Natural killer cell treated with Interleukin-12 subunit alpha and Interleukin-12 subunit beta and Interleukin-15 and Interleukin-18, amount 100 ng/mL, for 72 hours (primary cell): ENCODE results near the gene COL15A1. TPM values are rescaled to one million over a fixed set of nuclear protein-coding genes. Genes with fewer than 3 reads are reported as not detected.
A peak's percentile ranks its signal among the peaks of the same experiment; 100 is the strongest.

Source experiments
- ATAC-seq, 2 donors: fragments of 150-1000 bp; cut with Tn5 transposase in 1 of 2; sonication (Bioruptor Pico), chemical (Tn5 transposase) in 1 of 2; 2 replicates each; pipeline ENCODE4 v1.10.0; 2021
- DNase-seq: peaks from one replicate; pipeline ENCODE4 v3.0.0; 2022; ENCODE audit warnings: low spot score
- H3K27ac Mint-ChIP-seq, 2 donors: 1 replicate in 1 of 2; 2 replicates in 1 of 2; pipeline ENCODE4 v1.8.0; 2022; ENCODE audit warnings: mixed read lengths in 2 of 2, mild to moderate bottlenecking in 1 of 2, moderate library complexity in 1 of 2
- H3K27me3 Mint-ChIP-seq, 2 donors: 1 replicate in 1 of 2; 2 replicates in 1 of 2; pipeline ENCODE4 v1.8.0; 2022; ENCODE audit warnings: mixed read lengths in 2 of 2
- H3K36me3 Mint-ChIP-seq: one replicate; pipeline ENCODE4 v1.8.0; 2022; ENCODE audit warnings: mixed read lengths
- H3K4me1 Mint-ChIP-seq, 2 donors: 1 replicate in 1 of 2; 2 replicates in 1 of 2; pipeline ENCODE4 v1.8.0; 2022; ENCODE audit warnings: low read depth in 2 of 2, mixed read lengths in 2 of 2, mild to moderate bottlenecking in 1 of 2
- H3K4me3 Mint-ChIP-seq: one replicate; pipeline ENCODE4 v1.8.0; 2022; ENCODE audit warnings: mixed read lengths
- H3K9me3 Mint-ChIP-seq: 2 replicates; pipeline ENCODE4 v1.8.0; 2022; ENCODE audit warnings: mixed read lengths
- total RNA-seq, 2 donors: library from RNA; stranded (reverse); gene quantifications; one replicate each; pipeline ENCODE4 v1.2.3, GENCODE V29; 2022

Gene COL15A1
- total RNA-seq, 2 donors from 2014 or later, result 0.14 to 0.47 TPM

GRCh38 chr9:99042620-99043019 lies 98.9 kb downstream of the COL15A1 start:
- Mint-ChIP-seq H3K27ac (no peak overlapping the region), H3K4me1 (peaks cover 62 to 72% of the 10 kb centered on the region in 2 donors), H3K27me3 (no peaks in the 10 kb centered on the region), H3K36me3 (no peaks in the 10 kb centered on the region), H3K9me3 (peaks cover 7% of the 10 kb centered on the region), H3K4me3 (no peak overlapping the region)
- DNase-seq, result no peak
- ATAC-seq, result no peak

- H3K36me3 Mint-ChIP-seq, result no peaks in the 10 kb centered on the region
- no peak for DNase-seq
- no peaks in the 10 kb centered on the region for H3K27me3 Mint-ChIP-seq
- peak overlapping the region in 1 of 2 donors; percentile 12 for H3K27ac Mint-ChIP-seq
- H3K4me1 Mint-ChIP-seq, result peaks cover 68 to 80% of the 10 kb centered on the region in 2 donors
- H3K9me3 Mint-ChIP-seq, result peaks cover 7% of the 10 kb centered on the region
- ATAC-seq, result no peak
- no peak overlapping the region for H3K4me3 Mint-ChIP-seq
Observed at GRCh38 chr9:99044827-99045226, 101.1 kb downstream of the COL15A1 start.

GRCh38 chr9:99046068-99046467 lies 102.4 kb downstream of the COL15A1 start:
- Mint-ChIP-seq H3K4me3 (no peak overlapping the region), H3K9me3 (peaks cover 7% of the 10 kb centered on the region), H3K27ac (peak overlapping the region in 1 of 2 donors; percentile 68), H3K4me1 (peaks cover 62 to 75% of the 10 kb centered on the region in 2 donors), H3K36me3 (no peaks in the 10 kb centered on the region), H3K27me3 (no peaks in the 10 kb centered on the region)
- ATAC-seq, result no peak
- DNase-seq, result no peak

- peaks cover 58 to 71% of the 10 kb centered on the region in 2 donors for H3K4me1 Mint-ChIP-seq
- peak overlapping the region in 1 of 2 donors; percentile 68 for H3K27ac Mint-ChIP-seq
- no peaks in the 10 kb centered on the region for H3K27me3 Mint-ChIP-seq
Observed at GRCh38 chr9:99046542-99047071, 102.9 kb downstream of the COL15A1 start.

GRCh38 chr9:99049228-99049627 lies 105.5 kb downstream of the COL15A1 start:
- Mint-ChIP-seq H3K27me3 (no peaks in the 10 kb centered on the region), H3K36me3 (no peaks in the 10 kb centered on the region), H3K9me3 (peaks cover 4% of the 10 kb centered on the region), H3K27ac (peak overlapping the region in 1 of 2 donors; percentile 57), H3K4me1 (peaks cover 66 to 77% of the 10 kb centered on the region in 2 donors), H3K4me3 (no peak overlapping the region)
- DNase-seq (no peak), ATAC-seq (no peak)

More at GRCh38 chr9:99046542-99047071, 102.9 kb downstream of the COL15A1 start:
- Mint-ChIP-seq H3K9me3 (peaks cover 7% of the 10 kb centered on the region), H3K36me3 (no peaks in the 10 kb centered on the region), H3K4me3 (no peak overlapping the region)
- DNase-seq (no peak), ATAC-seq (no peak)

- Mint-ChIP-seq H3K4me3 (no peak overlapping the region), H3K27me3 (no peaks in the 10 kb centered on the region), H3K9me3 (no peaks in the 10 kb centered on the region), H3K4me1 (peaks cover 62 to 77% of the 10 kb centered on the region in 2 donors), H3K36me3 (no peaks in the 10 kb centered on the region), H3K27ac (peak overlapping the region in 1 of 2 donors; percentile 57)
- no peak for ATAC-seq
- no peak for DNase-seq
Observed at GRCh38 chr9:99049641-99050040, 105.9 kb downstream of the COL15A1 start.

GRCh38 chr9:99050292-99050911 lies 106.7 kb downstream of the COL15A1 start:
- H3K4me3 Mint-ChIP-seq, result no peak overlapping the region
- H3K36me3 Mint-ChIP-seq, result peaks cover 1% of the 10 kb centered on the region
- H3K27ac Mint-ChIP-seq, result peak overlapping the region in 1 of 2 donors; percentile 57
- H3K4me1 Mint-ChIP-seq, result peaks cover 59 to 74% of the 10 kb centered on the region in 2 donors
- DNase-seq (no peak), ATAC-seq (no peak)
- H3K9me3 Mint-ChIP-seq, result no peaks in the 10 kb centered on the region
- H3K27me3 Mint-ChIP-seq, result no peaks in the 10 kb centered on the region

- no peak overlapping the region for H3K27ac Mint-ChIP-seq
- H3K4me3 Mint-ChIP-seq, result no peak overlapping the region
- ATAC-seq (no peak), DNase-seq (no peak)
- no peaks in the 10 kb centered on the region for H3K9me3 Mint-ChIP-seq
- peaks cover 60 to 74% of the 10 kb centered on the region in 2 donors for H3K4me1 Mint-ChIP-seq
- no peaks in the 10 kb centered on the region for H3K27me3 Mint-ChIP-seq
- H3K36me3 Mint-ChIP-seq, result peaks cover 5% of the 10 kb centered on the region
Observed at GRCh38 chr9:99050924-99051323, 107.2 kb downstream of the COL15A1 start.

GRCh38 chr9:99051406-99051805 lies 107.7 kb downstream of the COL15A1 start:
- H3K4me1 Mint-ChIP-seq, result peaks cover 61 to 71% of the 10 kb centered on the region in 2 donors
- peaks cover under 1% of the 10 kb centered on the region for H3K9me3 Mint-ChIP-seq
- ATAC-seq, result no peak
- H3K27me3 Mint-ChIP-seq, result no peaks in the 10 kb centered on the region
- no peak overlapping the region for H3K4me3 Mint-ChIP-seq
- DNase-seq, result no peak
- no peak overlapping the region for H3K27ac Mint-ChIP-seq
- H3K36me3 Mint-ChIP-seq, result peaks cover 5% of the 10 kb centered on the region

- Mint-ChIP-seq H3K4me1 (peaks cover 61 to 71% of the 10 kb centered on the region in 2 donors), H3K27me3 (no peaks in the 10 kb centered on the region), H3K9me3 (peaks cover 4% of the 10 kb centered on the region), H3K27ac (no peak overlapping the region), H3K4me3 (no peak overlapping the region), H3K36me3 (peaks cover 5% of the 10 kb centered on the region)
- ATAC-seq, result no peak
- DNase-seq, result no peak
Observed at GRCh38 chr9:99051851-99052250, 108.1 kb downstream of the COL15A1 start.

GRCh38 chr9:99052815-99053715 lies 109.4 kb downstream of the COL15A1 start:
- Mint-ChIP-seq H3K9me3 (peaks cover 4% of the 10 kb centered on the region), H3K27me3 (no peaks in the 10 kb centered on the region), H3K36me3 (peaks cover 5% of the 10 kb centered on the region), H3K4me3 (peak overlapping the region; percentile 34), H3K27ac (peak overlapping the region; percentile 16 to 84), H3K4me1 (peaks cover 72 to 75% of the 10 kb centered on the region in 2 donors)
- ATAC-seq (no peak), DNase-seq (no peak)

- Mint-ChIP-seq H3K4me3 (no peak overlapping the region), H3K27ac (peak overlapping the region; percentile 16 to 84), H3K36me3 (peaks cover 5% of the 10 kb centered on the region), H3K9me3 (peaks cover 4% of the 10 kb centered on the region), H3K27me3 (no peaks in the 10 kb centered on the region), H3K4me1 (peaks cover 77 to 80% of the 10 kb centered on the region in 2 donors)
- DNase-seq, result no peak
- no peak for ATAC-seq
Observed at GRCh38 chr9:99054581-99054980, 110.9 kb downstream of the COL15A1 start.

- H3K27me3 Mint-ChIP-seq, result no peaks in the 10 kb centered on the region
- H3K4me3 Mint-ChIP-seq, result peak overlapping the region; percentile 11
- peaks cover 4% of the 10 kb centered on the region for H3K9me3 Mint-ChIP-seq
- ATAC-seq (no peak), DNase-seq (no peak)
- peaks cover 5% of the 10 kb centered on the region for H3K36me3 Mint-ChIP-seq
- peak overlapping the region in 1 of 2 donors; percentile 9 for H3K27ac Mint-ChIP-seq
- H3K4me1 Mint-ChIP-seq, result peaks cover 73 to 76% of the 10 kb centered on the region in 2 donors
Observed at GRCh38 chr9:99055384-99055783, 111.7 kb downstream of the COL15A1 start.

- peak overlapping the region; percentile 93 to 95 for H3K27ac Mint-ChIP-seq
- H3K4me1 Mint-ChIP-seq, result peaks cover 77 to 80% of the 10 kb centered on the region in 2 donors
- peaks cover 5% of the 10 kb centered on the region for H3K36me3 Mint-ChIP-seq
- H3K4me3 Mint-ChIP-seq, result peak overlapping the region; percentile 96
- H3K27me3 Mint-ChIP-seq, result no peaks in the 10 kb centered on the region
- peaks cover 4% of the 10 kb centered on the region for H3K9me3 Mint-ChIP-seq
- DNase-seq, result no peak
- no peak for ATAC-seq
Observed at GRCh38 chr9:99056186-99056585, 112.5 kb downstream of the COL15A1 start.
